Measurements from ENCODE around the gene COMMD10.
"Not testable (repeated sequence)": the region's sequence is repeated elsewhere in the genome, so short reads cannot be mapped to it uniquely, and the experiment has no call there.

Gene COMMD10

GRCh38 chr5:116084871-116085715 is at the start of gene COMMD10:
COMMD10 (plus strand) TSS chr5:116085025.
- DNase-seq: peak; percentile 57

GRCh38 chr5:116035123-116035522 is 49.7 kb upstream of the COMMD10 start:
- no peak for DNase-seq

- DNase-seq: no peak
Observed at GRCh38 chr5:116037236-116037822, 47.5 kb upstream of the COMMD10 start.

GRCh38 chr5:116038817-116039216 is 46.0 kb upstream of the COMMD10 start:
- DNase-seq: no peak

DNA sequence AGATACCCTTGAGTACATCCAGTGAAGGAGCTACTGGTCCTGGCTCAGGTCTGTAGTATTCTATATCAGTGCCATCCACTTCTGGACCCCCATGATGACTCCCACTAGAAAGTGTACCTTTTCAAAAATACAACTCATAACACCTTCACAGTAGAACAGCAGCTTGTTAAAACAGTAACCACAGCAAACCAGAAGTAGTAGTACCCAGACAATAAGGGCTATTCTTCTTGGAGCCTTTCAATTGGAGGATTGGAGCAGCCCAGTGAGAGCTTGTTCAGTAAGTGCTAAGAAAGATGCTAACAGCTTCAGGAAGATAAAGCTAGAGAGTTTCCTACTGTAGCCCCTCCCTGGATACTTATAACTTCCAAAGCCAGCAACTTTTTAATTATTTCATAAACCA is 42.5 kb upstream of the COMMD10 start:
- DNase-seq: no peak

GRCh38 chr5:116044073-116044472 is 40.8 kb upstream of the COMMD10 start:
- no peak for DNase-seq

- no peak for DNase-seq
Observed at GRCh38 chr5:116045821-116046220, 39.0 kb upstream of the COMMD10 start.

DNA sequence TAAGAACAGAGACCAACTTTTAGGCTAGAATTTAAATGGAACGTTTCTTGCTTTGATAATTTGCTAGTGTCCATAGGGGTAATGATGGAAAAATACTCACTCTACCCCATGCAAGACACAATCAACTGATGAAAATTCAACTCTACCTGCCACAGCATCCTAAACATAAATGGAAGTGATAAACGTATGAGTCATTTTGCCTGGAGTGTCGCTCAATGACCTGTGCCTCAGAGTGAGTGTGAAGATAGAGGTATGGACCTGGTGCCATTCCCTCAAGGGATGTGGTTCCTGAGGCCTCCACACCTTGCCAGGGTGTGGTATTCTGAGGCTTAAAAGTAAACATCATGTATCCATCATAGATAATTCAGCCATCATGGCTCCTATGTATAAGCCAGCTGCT is 38.6 kb upstream of the COMMD10 start:
- no peak for DNase-seq

DNA sequence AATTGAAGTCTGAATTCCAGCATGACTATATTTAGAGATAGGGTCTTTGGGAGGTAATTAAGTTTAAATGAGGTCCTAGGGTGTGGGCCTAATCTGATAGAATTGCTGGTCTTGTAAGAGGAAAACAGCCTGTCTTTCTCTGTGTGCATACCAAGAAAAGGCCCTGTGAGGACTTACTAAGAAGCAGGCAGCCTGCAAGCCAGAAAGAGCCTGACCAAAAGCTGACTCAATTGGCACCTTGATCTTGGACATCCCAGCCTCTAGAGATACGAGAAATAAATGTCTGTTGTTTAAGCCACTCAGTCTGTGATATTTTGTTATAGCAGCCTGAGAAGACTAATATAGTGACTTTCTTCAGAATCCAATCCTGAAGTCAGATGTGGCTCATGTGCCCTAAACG is 38.0 kb upstream of the COMMD10 start:
- DNase-seq: no peak

- DNase-seq: no peak
Observed at GRCh38 chr5:116058346-116058936, 26.4 kb upstream of the COMMD10 start.

DNA sequence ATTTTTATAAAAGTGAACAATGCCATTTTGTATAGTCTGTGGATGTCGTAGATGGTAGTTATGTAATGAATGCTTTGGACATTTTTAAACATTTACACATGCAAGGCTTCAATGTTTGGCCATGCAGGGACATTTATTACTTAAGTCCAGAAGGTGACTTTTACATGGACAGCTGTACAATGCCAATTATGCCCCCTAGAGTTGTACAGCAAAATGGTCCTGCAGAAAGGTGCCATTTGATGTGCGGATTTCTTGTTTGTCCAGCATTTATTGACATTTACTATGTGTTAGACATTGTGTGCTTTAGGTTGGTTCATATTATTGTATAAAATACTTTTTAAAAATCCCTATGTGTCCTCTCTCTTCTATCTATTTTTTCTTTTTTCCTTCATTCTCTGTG is 22.5 kb upstream of the COMMD10 start:
- no peak for DNase-seq

DNA sequence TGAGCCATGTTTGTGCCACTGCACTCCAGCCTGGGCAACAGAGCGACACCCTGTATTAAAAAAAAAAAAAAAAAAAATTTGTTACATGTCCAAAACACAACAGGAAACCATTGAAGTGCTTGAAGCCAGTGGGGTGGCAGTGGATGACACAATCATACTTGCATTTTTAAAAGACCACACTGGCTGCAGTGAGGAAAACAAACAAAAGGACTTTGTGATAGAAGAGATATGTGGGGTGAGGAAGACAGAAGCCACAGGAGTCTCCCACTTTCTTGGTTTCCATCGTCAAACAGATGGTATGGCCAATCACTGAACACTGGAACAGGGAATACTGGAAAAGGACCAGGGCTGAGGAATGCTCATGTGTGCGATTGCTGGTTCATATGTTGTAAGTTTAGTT is 20.9 kb upstream of the COMMD10 start:
- DNase-seq: no peak

GRCh38 chr5:116068028-116068632 is 16.7 kb upstream of the COMMD10 start:
- DNase-seq: no peak

DNA sequence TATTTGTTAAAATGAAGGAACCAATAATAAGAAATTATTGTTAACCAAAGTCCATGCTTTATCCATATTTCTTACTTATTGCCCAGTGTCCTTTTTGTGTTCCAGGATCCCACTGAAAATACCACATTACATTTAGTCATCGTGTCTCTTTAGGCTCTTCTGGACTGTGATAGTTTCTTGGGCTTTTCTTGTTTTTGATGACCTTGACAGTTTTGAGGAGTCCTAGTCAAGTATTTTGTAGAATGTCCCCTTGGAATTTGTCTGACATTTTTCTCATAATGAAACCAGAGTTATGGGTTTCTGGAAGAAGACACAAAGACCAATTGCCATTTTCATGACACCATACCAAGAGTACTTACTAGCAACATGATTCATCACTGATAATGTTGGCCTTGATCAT is 13.6 kb upstream of the COMMD10 start:
- DNase-seq: no peak

DNA sequence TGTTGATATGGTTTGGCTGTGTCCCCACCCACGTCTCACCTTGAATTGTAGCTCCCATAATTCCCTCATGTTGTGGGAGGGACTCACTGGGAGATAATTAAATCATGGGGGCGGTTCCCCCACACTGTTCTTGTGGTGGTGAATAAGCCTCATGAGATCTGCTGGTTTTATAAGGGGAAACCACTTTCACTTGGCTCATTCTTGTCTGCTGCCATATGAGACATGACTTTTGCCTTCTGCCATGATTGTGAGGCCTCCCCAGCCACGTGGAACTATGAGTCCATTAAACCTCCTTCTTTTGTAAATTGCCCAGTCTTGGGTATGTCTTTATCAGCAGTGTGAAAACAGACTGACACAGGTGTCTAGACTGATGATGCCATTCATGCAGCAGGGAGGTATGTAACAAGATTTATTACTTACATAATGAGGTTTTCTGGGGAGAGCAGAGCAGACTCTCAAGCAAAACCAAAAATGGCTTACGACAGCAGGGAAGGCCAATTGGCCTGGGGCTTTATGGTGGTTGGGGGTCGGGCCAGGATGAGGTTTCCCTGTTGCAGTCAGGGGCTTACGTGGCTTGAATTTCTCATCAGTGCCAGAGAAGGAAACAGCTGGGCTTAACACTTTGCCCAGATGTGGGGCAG is 9.5 kb upstream of the COMMD10 start:
- DNase-seq: no peak

- DNase-seq: no peak
Observed at GRCh38 chr5:116076496-116076895, 8.3 kb upstream of the COMMD10 start.

- DNase-seq: no peak
Observed at GRCh38 chr5:116078199-116078598, 6.6 kb upstream of the COMMD10 start.

GRCh38 chr5:116084287-116084691 is 536 bp upstream of the COMMD10 start:
- DNase-seq: no peak

GRCh38 chr5:116086309-116086708 is 1.5 kb downstream of the COMMD10 start:
- not testable (repeated sequence) for DNase-seq

GRCh38 chr5:116088062-116088461 is 3.2 kb downstream of the COMMD10 start:
- no peak for DNase-seq

DNA sequence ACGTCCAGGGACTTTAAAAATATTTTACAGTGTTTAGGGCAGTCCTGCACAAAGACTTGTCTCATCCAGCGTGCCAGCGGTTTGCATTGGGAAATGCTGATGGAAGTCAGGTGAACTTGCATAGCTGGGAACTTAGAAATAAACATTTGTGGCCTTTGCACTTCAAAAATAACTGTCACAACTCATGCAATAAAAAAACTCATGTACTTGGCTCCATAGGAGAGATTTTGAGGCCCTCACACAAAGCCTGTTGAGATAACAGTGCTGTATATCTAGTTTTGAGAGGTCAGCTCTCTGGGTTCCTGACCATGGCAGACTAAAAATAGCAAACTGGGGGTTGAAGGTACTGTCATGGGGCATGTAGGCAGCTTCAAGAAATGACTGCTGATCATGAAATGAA is 5.5 kb downstream of the COMMD10 start:
- no peak for DNase-seq

DNA sequence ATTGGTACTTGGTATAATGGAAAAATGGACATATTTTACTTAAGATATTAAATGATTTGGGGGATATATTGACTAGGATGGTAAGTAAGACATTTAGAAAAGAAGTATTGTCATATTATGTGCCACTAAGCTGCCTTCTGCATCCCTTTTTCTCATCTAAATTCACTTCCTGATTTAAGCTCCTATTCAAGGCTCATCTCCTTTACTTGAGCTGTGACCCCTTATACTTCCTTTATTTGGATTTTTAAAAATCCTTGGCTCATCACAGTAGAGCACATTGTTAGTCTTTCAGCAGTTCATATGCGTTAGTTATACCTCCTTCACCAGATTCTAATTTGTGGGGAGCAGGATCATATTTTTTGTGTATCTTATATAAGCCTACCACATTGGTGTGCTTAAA is 6.6 kb downstream of the COMMD10 start:
- DNase-seq: no peak

DNA sequence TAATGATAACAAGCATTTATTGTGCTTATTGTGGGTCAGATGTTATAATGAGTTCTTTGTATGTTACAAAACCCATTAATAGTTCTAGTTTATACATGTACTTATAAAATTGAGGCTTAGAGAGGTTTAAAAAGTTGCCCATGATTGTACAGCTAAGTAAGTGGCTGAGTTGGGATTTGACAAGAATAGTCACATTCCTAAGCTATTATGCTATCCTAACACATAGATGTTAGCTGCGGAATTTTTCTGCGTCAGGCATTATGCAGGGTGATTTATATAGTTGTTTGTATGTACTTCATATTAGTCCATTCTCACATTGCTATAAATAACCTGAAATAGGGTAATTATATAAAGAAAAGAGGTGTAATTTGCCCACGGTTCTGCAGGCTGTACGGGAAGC is 12.5 kb downstream of the COMMD10 start:
- DNase-seq: no peak
